Keratinocyte (primary cell): ENCODE measurements around the gene NFATC1. TPM values are rescaled to one million over a fixed set of nuclear protein-coding genes. Genes with fewer than 3 reads are reported as not detected.

Experiments
- DNase-seq: peaks from one replicate; pipeline ENCODE4 v3.0.0-alpha.2; 2011; ENCODE audit warnings: low read depth, missing footprints, low spot score
- FAIRE-seq: peaks from 2 replicates; lab custom pipeline; 2011; peaks lifted over from hg19 to GRCh38; lab: Jason Lieb, UNC
- H2AFZ ChIP-seq: 2 replicates; pipeline ENCODE4 v1.6.0; 2012; ENCODE audit warnings: low read length, control low read depth, inconsistent platforms; ENCODE audit not compliant: control insufficient read depth
- H3K27ac ChIP-seq: 2 replicates; pipeline ENCODE4 v1.5.1; 2011; ENCODE audit warnings: low read length; ENCODE audit not compliant: control insufficient read depth, insufficient read depth
- H3K27me3 ChIP-seq: 3 replicates; pipeline ENCODE4 v1.6.0; 2011; ENCODE audit warnings: low read length; ENCODE audit not compliant: control insufficient read depth, insufficient read depth; ENCODE audit errors: extremely low read depth
- H3K36me3 ChIP-seq, 2 experiments: 2 replicates in 1 of 2; 3 replicates in 1 of 2; pipeline ENCODE4 v1.5.1; 2011; ENCODE audit warnings: low read length in 2 of 2, mild to moderate bottlenecking in 1 of 2; ENCODE audit not compliant: control insufficient read depth in 2 of 2, insufficient read depth in 2 of 2; ENCODE audit errors: extremely low read depth in 1 of 2
- H3K4me1 ChIP-seq: 3 replicates; pipeline ENCODE4 v1.5.1; 2011; ENCODE audit warnings: low read length; ENCODE audit not compliant: control insufficient read depth, insufficient read depth; ENCODE audit errors: extremely low read depth
- H3K4me2 ChIP-seq: 3 replicates; pipeline ENCODE4 v1.6.0; 2011; ENCODE audit warnings: low read depth, low read length; ENCODE audit not compliant: control insufficient read depth, insufficient read depth; ENCODE audit errors: extremely low read depth
- H3K4me3 ChIP-seq, 3 experiments: fragments of 200-600 bp in 1 of 3; sonication (generic) in 1 of 3; 2 replicates in 2 of 3; 3 replicates in 1 of 3; pipeline ENCODE4 v1.5.1; 2011 to 2016; ENCODE audit warnings: low read length in 3 of 3, mild to moderate bottlenecking in 3 of 3, control low read depth in 2 of 3, inconsistent platforms in 1 of 3, low read depth in 1 of 3, mixed read lengths in 1 of 3, mixed run types in 1 of 3, moderate library complexity in 1 of 3; ENCODE audit not compliant: control insufficient read depth in 2 of 3, insufficient read depth in 2 of 3; ENCODE audit errors: extremely low read depth in 1 of 3
- H3K79me2 ChIP-seq: 2 replicates; pipeline ENCODE4 v1.6.0; 2012; ENCODE audit warnings: low read length; ENCODE audit not compliant: control insufficient read depth, insufficient read depth
- H3K9ac ChIP-seq: 3 replicates; pipeline ENCODE4 v1.6.0; 2011; ENCODE audit warnings: low read length; ENCODE audit not compliant: control insufficient read depth, insufficient read depth; ENCODE audit errors: extremely low read depth
- H3K9me1 ChIP-seq: 3 replicates; pipeline ENCODE4 v1.6.0; 2011; ENCODE audit warnings: low read length; ENCODE audit not compliant: control insufficient read depth, insufficient read depth; ENCODE audit errors: extremely low read depth
- H3K9me3 ChIP-seq: 2 replicates; pipeline ENCODE4 v1.5.1; 2012; ENCODE audit warnings: low read depth, low read length; ENCODE audit not compliant: control insufficient read depth
- H4K20me1 ChIP-seq: 3 replicates; pipeline ENCODE4 v1.6.0; 2011; ENCODE audit warnings: low read length; ENCODE audit not compliant: control insufficient read depth, insufficient read depth; ENCODE audit errors: extremely low read depth
- EZH2 ChIP-seq: IDR thresholded peaks from one replicate; pipeline ENCODE4 v1.6.1; 2012; ENCODE audit warnings: inconsistent platforms, mild to moderate bottlenecking, low read length, moderate library complexity
- dilution Hi-C: fragments of 300-500 bp; cut with MboI; formaldehyde crosslinking; loops from one replicate; pipeline ENCODE4 v1.7.0; 2020; ENCODE audit warnings: low sequenced_read_pairs; ENCODE audit not compliant: extremely low pct_ligation_motif_present
- polyA plus RNA-seq, 5 experiments: library from polyadenylated mRNA; depleted of rRNA in 3 of 5; stranded (reverse) in 3 of 5; stranded (forward) in 1 of 5; unstranded in 1 of 5; fragments of >200 nt; gene quantifications; 1 replicate in 1 of 5; 2 replicates in 3 of 5; 3 replicates in 1 of 5; pipeline versions ENCODE4 v1.2.1 to v1.2.3, GENCODE V29; 2011 to 2012; ENCODE audit warnings: missing spikeins in 2 of 5, low read depth in 1 of 5, low replicate concordance in 1 of 5
- TF ChIP-seq, protein P1 (sequence below), 3 experiments: IDR thresholded peaks in 1 of 3; conservative IDR thresholded peaks in 1 of 3; optimal IDR thresholded peaks in 1 of 3; 2 replicates in 2 of 3; 3 replicates in 1 of 3; pipeline versions ENCODE3 to v1.5.1; 2011; ENCODE audit warnings: low read length in 3 of 3, mild to moderate bottlenecking in 3 of 3, moderate library complexity in 2 of 3, control low read depth in 1 of 3, inconsistent platforms in 1 of 3; ENCODE audit not compliant: insufficient read depth in 2 of 3; ENCODE audit errors: extremely low read depth in 1 of 3

Gene NFATC1
- polyA plus RNA-seq, 1 donor (not counting 4 experiments of a cell fraction or from before 2014, with no cell fraction given): 0.77 TPM

DNA sequence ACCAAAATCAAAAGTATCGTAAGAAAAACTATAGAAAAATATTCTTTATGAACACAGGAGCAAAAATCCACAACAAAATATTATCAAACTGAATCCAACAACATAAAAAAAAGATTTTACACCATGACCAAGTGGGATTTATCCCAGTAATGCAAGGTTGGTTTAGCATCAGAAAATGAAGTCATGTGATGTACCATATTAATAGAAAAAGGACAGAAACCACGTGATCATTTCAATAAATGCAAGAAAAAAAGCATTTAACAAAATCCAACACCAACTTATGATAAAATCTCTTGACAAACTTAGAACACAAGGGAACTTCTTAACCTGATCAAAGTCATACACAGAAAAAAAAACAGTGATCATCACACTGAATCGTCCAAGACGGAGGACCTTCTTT lies 105.3 kb downstream of the NFATC1 start:
- dilution Hi-C loops: no loop called here
- Histone ChIP-seq H3K27me3 (no peaks in the 10 kb centered on the region), H4K20me1 (no peaks in the 10 kb centered on the region), H3K9me3 (no peaks in the 10 kb centered on the region), H3K36me3 (no peaks in the 10 kb centered on the region), H2AFZ (no peak overlapping the region), H3K9me1 (no peaks in the 10 kb centered on the region), H3K4me1 (no peaks in the 10 kb centered on the region), H3K79me2 (no peaks in the 10 kb centered on the region), H3K4me3 (no peak overlapping the region), H3K27ac (no peak overlapping the region), H3K9ac (no peak overlapping the region), H3K4me2 (no peak overlapping the region)
- DNase-seq: no peak
- no peak for TF ChIP-seq EZH2
- TF ChIP-seq, protein P1, sequence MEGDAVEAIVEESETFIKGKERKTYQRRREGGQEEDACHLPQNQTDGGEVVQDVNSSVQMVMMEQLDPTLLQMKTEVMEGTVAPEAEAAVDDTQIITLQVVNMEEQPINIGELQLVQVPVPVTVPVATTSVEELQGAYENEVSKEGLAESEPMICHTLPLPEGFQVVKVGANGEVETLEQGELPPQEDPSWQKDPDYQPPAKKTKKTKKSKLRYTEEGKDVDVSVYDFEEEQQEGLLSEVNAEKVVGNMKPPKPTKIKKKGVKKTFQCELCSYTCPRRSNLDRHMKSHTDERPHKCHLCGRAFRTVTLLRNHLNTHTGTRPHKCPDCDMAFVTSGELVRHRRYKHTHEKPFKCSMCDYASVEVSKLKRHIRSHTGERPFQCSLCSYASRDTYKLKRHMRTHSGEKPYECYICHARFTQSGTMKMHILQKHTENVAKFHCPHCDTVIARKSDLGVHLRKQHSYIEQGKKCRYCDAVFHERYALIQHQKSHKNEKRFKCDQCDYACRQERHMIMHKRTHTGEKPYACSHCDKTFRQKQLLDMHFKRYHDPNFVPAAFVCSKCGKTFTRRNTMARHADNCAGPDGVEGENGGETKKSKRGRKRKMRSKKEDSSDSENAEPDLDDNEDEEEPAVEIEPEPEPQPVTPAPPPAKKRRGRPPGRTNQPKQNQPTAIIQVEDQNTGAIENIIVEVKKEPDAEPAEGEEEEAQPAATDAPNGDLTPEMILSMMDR (optimal IDR thresholded peaks at IDR 0.05 in 1 of 3, IDR thresholded peaks at IDR 0.05 in 1 of 3, conservative IDR thresholded peaks at IDR 0.05 in 1 of 3; ENCODE audit: extremely low read depth in 1 of 3, insufficient read depth in 2 of 3, low read length in 3 of 3): no peak
- no peak for FAIRE-seq

DNA sequence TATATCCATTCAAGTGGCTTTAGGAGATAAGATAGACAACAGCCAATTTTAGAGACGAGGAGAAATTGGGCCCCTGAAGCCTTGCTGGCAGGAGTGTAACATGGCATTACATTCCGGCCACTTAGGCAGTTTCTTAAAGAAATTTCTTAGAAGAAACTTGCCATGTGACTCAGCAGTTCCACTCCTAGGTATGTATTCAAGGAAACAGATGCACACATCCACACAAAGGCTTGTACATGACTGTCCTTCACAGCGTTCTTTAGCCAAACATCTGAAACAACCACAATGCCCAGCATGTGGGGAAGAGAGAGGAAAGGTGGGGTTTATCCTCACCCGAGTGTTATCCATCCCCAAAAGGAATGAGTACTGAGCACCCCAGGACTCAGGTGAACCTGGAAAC lies 107.1 kb downstream of the NFATC1 start:
- H3K79me2 ChIP-seq: no peaks in the 10 kb centered on the region
- no peaks in the 10 kb centered on the region for H4K20me1 ChIP-seq
- no peak for TF ChIP-seq EZH2
- TF ChIP-seq, protein P1 (optimal IDR thresholded peaks at IDR 0.05 in 1 of 3, IDR thresholded peaks at IDR 0.05 in 1 of 3, conservative IDR thresholded peaks at IDR 0.05 in 1 of 3; ENCODE audit: extremely low read depth in 1 of 3, insufficient read depth in 2 of 3, low read length in 3 of 3): no peak
- no peak overlapping the region for H3K9ac ChIP-seq
- no peak overlapping the region for H3K4me2 ChIP-seq
- FAIRE-seq (no peak), DNase-seq (no peak)
- H3K4me1 ChIP-seq: peaks cover 9% of the 10 kb centered on the region
- no peaks in the 10 kb centered on the region for H3K9me1 ChIP-seq
- no peaks in the 10 kb centered on the region for H3K9me3 ChIP-seq
- no peak overlapping the region for H3K27ac ChIP-seq
- H3K4me3 ChIP-seq: no peak overlapping the region
- no peak overlapping the region for H2AFZ ChIP-seq
- no peaks in the 10 kb centered on the region for H3K27me3 ChIP-seq
- dilution Hi-C loops: no loop called here
- no peaks in the 10 kb centered on the region for H3K36me3 ChIP-seq
